OCI-LY3 (cell line): ENCODE measurements around the gene FAM162B.

Source experiments
- CTCF ChIP-seq: fragments of 200-600, 300-600 bp; sonication (generic); IDR thresholded peaks from 2 replicates; pipeline ENCODE4 v1.5.1; 2014; ENCODE audit warnings: antibody characterized with exemption, low read length, low read depth
- EZH2phosphoT487 ChIP-seq: fragments of 200-600 bp; shearing (Covaris generic); IDR thresholded peaks from 2 replicates; pipeline ENCODE4 v1.6.1; 2018; ENCODE audit warnings: antibody characterized with exemption, mixed run types, low read depth

GRCh38 chr6:116741571-116741970 lies 23.9 kb downstream of the FAM162B start:
- no peak for TF ChIP-seq CTCF
- TF ChIP-seq EZH2phosphoT487 = no peak
